HUDEP-2 (cell line): ENCODE data around the gene CDH22.

Source experiments
- DNase-seq, 76 experiments: peaks; one replicate each; lab custom pipeline; 2025; ENCODE audit not compliant: unreplicated experiment in 76 of 76; lab: John Stamatoyannopoulos, UW

CDH22 gene

DNA sequence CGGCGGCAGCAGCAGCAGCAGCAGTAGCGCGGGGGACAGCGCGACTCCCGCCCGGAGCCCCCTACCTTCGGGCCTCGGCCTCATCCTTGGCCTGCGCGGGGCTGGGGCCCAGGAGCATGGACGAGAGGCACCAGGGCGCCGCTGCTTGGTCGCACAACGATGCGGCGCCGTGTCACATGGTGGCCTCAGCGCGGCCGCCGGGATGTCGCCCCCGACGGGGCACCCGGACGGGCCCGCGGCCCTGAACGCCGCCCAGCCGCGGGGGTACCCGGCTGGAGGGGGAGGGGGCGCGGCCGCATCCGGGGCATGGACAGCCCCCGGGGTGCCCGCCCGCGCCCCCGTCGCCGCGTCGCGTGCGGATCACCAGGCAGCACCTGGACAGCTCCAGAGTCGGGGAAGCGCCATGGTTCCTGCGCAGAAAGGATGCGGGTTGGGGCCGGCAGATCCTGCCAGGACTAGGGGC is 57.1 kb downstream of the CDH22 start:
- no peak for DNase-seq

DNA sequence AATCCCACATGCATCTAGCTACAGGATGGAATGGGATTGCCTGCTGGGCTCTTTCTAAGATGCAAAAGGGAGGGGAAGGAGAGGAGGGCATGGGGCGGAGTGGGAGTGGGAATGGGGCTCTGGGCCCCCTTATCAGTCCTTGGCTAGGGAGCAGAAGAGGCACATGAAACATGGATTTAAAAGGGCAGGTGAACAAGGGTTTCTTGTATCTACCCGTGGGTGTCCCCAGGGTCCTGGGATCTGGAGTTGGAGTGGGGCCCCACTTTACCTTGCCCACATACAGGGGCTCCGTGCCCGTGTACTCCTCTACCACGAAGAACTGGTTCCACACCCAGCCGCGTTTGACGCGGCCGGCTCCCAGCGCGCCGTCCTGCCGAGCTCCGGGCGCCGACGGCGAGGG is 57.5 kb downstream of the CDH22 start:
- no peak for DNase-seq

DNA sequence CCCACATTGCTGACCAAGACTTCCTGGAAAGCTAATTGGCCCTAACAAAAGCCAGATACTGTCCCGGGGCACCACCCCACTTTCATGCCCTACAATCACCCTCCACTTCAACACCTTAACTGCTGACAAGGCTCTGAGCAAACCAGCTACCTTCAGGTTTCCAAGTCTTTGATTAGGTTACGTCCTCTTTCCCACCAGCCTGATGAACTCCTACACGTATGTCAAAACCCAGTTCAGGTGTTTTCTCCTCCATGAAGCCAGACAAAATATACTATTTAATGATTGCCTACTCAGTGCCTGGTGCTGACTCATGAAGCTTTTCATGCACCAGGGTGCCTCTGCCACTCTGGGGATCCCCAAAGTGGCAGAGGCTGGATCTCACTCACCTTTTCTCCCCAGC is 58.6 kb downstream of the CDH22 start:
- no peak for DNase-seq

DNA sequence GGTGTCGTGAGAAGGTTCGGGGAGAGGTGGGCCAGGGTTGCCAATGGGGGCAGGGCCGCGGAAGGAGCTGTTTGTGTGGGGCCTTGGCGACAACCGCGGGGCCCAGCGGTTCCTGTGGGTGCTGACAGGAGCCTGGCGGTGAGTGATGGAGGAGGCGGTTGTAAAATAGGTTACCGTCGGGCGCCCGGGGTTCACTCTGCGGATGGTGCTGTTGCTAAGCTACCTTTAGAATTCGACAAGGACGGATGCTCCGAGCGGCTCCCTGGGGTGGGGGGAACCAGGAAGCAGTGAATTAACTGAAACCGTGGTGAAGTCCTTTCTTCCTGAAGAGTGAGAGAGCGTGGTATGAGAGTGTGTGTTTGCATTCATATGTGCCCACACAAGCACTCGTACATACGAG is 61.7 kb downstream of the CDH22 start:
- no peak for DNase-seq

DNA sequence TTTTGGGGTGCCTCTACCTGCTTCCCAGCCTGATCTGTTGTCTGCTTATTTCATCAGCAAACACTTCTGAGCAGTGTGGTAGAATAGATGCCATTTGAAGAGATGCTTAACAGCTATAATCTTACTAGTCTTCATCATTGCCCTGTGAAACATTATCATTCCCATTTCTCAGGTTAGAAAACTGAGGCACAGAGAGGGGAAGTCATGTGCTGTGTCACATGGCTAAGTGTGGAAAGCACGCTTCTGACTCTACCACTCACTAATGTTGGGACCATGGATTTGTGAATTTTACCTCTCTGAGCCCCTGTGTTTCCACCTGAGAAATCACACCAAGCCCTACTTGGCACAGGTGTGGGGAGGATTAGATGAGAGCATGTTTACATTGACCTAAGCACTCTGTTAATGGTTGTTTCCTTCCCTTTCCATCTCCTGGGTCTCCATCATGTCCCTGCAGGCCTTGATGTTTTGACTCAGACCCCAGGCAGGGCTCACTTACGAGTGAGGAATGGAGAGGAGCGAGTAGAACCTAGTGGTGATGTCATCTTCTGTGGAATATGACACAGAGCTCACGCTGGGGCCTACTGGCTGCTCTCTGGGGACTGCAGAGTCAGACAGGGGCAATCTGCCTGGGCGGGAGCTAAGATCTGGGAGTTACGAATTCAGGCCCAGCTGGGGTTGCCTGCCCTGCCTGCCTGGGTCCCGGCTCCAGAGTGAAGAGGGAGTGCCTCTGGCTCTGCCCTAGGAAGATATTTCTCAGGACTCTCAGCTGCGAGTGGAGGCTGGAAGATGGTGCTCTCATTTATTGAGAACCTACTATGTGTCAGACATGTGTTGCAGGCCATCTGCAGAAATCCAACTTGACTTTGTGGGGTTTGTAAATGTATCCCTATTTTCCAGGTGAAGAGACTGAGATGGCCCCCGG is 64.3 kb downstream of the CDH22 start:
- no peak for DNase-seq

DNA sequence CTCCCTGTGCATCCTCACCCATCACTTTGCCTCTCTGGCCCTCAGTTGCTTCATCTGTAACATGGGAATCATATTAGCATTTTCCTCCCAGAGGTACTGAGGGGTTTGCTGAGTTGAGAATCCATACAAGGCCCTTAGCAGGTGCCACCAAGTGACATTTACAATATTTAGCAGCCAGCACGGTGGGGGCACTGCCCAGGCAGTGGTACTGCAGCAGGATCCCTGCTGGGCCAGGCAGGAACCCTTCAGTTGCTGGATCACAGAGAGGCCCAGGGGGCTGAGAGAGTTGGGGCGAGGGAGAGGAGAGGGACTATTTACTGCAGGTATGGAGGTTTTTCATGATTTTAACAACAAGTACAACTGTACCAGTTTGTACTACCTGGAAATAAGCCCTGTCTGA is 65.9 kb downstream of the CDH22 start:
- DNase-seq, result no peak

DNA sequence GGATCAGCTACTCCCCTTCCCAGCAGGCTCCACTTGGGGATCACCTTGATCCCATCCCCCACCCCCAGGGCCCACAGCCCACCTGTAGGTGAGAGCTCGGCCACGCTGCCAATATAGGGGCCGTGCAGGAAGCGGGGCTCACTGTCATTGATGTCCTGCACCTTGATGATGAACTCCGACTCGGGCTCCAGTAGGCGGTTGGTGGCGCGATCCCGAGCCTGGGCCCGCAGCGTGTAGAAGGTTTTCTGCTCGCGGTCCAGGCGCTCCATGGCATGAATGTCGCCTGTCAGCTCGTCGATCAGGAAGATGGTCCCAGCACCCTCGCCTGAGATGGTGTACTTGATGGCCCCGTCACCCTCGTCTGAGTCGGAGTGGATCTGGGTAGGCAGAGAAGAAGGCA is 67.4 kb downstream of the CDH22 start:
- no peak for DNase-seq

DNA sequence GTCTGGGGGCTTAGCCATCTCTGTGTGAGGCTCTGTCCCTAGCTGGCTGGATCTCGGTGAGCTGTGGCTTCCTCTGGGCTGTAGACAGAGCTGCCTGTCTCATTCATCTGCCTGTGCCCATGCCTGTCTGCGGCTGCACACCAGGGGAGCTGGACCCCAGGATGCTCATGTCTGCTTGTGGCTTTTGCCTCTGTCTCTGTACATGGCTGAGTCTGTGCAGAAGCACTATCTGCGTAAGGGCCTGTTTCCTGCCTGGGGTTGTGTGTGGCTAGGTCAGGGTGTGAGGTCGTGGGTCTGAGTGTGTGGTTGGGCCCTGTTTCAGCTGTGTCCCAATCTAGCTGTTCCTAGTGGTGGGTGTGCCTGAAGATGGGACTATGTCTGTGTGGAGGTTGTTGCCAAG is 68.2 kb downstream of the CDH22 start:
- no peak for DNase-seq

DNA sequence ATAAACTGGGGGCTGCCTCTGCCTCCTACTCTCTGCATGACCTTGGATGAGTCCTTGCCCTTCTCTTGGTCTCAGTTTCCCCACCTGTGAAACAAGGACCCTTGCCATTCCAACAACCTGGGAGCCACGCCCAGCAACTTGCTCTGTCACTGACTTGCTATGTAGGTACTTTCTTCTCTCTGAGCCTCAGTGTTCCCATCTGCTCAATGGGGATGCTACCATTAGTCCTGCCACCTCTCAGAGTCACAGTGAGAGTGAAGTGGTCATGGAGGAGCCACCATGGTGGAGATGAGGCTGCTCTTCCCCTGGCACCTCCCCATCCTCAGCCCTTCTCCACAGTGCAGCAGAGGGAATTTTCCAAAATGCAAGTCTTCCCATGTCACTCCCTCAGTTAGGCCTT is 70.6 kb downstream of the CDH22 start:
- DNase-seq, result no peak

DNA sequence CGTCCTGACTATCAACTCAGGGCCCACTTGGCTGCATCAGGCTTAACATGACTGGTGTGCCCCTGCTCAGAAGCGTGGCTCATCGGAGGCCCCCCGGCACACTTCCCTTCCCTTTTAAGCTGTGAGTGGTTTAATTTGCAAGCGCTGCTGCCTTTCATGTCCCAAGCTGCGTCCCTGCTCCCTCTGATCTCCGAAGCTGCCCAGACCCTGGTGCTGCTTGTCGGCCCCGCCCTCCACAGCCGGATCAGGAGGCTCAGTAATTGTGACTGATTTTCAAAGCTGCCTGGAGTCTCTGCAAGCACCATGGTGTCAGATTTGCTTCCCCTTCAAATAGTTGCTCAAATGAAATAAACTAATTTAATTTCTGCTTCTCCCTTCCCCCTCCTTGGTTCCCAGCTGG is 71.1 kb downstream of the CDH22 start:
- no peak for DNase-seq

DNA sequence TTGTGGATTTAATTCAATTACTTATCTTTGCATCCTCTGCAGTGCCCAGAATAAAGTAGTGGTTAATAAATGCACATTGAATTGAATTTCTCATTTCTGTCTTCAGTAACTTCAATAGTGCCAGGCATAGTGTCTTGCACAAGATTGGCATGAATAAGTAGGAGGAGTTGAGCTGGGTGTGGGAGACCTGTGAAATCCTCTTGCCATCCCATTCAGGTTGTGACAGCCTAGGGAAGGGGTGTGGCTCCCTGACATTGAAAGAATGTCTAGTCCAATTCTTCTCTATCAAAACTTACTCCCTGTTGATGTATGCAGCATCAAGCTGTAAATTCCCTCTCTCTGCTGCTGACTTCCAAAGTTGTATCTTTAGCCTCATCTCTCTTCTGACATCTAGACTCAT is 73.2 kb downstream of the CDH22 start:
- no peak for DNase-seq

DNA sequence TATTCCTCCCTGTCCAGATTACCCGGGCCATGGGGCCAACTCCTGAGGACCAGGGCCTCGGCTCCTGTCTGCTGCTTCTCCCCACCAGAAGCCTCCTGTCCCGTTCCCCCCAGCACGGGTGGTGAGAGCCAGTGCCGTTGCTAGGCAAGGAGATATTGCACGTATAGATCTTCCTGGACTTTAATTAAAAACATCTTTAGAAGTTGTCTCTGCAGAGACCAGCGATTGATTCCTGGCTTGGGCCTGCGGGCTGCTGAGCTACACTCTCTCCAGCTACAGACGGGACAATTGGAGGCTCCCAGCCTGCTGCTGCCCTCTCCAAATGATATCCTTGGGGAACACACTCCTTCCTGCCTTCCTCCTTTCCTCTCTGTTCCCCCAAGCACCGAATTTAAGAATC is 74.6 kb downstream of the CDH22 start:
- no peak for DNase-seq

DNA sequence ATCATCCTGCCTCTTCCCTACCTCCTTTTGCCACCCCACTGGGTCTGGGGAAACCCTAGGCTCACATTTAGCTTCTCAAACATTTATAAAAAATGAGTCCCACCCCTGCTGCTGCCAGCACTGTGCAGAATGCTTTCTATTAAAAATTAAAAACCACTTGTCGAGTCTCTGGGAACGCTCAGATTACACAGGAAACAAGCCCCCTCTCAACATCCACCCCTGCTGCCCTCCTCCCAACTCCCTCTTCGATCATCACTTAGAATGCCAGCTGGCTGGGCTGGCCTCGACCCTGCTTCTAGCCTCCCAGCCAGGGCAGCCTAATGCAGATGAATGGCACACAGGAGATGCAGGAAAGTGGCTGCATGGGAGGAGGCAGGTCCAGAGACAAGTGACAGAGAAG is 75.8 kb downstream of the CDH22 start:
- no peak for DNase-seq

DNA sequence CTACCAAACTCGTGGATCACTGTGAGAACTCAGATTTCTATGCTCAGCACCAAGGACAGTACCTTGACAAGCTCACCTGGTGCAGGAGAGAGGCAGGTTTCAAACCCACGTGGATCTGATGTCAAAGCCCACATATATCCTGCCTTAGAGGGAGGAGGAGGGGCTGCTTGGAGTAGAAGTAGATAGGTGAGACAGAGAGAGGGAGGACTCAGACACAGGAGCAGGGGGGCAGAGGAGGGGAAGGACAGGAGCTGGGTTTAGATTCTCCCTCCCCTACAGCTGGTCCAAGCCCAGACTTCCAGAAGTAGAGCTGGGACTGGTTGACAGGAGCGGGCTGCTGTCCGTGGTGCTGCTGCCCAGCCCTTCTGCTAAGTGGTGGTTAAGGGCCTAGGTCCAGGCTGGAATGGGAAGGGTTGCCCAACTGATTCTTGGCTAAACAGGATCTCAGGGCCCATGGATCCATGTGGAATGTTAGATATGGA is 77.5 kb downstream of the CDH22 start:
- peak in 5 of 76 experiments; percentile 4 to 9 (median 7) for DNase-seq

DNA sequence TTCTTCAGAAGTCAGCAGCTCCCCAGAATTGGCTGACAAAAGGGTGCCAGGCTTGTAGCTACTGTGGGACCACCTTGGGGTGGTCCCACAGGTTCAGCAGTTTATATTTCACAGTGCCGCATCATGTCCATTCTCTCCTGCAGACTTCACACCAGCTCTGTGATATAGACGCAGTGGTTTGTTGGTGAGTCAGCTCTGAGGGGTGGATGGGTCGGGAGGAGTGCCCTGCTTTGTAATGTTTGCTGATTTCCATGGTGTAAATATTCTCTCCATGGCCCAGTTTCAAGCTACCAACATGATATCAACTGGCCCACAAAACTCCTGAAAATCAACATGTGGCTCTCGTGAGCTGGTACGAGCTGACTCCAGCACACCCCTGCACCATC is 78.2 kb downstream of the CDH22 start:
- DNase-seq, result no peak

DNA sequence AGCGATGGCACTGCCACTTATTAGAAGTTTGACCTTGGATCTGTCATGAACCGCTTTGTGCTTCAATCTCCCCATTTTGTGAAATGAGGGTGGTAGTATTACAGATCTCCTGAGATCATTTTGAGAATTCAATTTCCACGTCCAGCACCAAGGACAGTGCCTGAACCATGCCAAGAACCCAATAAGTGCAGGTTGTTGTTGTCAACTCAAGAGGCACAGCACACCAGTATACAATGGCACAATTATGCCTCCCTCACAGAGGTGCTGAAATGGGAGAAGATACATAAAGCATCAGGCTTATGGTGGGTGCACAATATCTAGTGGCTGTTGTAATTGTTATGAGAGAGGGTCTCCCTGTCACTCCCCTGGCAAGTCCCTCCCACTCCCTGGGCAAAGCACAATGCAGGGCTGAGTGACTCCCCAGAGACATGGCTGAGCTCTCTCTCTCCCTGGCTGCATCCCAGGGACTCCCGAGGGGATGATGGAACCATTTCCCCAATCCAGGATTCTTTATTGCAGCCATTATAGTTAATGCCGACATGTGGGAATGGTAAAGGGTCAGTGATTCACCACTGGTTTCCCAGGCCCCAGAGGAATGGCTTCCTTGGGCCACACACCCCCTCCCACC is 78.7 kb downstream of the CDH22 start:
- DNase-seq, result no peak

DNA sequence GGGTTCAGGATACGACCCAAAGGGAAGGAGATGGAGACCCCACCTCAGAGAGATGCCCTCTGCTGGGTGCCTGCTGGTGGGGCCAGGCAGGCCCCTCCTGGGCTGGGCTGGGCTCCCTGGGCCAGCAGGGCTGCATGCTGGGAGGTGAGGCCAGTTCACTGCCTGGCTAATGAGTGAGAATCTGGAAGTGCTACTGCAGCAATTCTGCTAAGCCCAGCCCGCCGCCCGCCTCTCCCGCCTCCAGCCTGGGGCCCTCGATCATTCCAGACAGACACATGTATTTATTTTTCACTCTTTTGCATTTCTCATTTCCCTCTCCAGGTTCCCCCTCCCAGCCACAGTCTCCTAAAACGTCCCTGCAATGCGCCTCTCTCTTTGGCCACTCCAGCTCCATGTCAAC is 79.6 kb downstream of the CDH22 start:
- DNase-seq, result no peak

DNA sequence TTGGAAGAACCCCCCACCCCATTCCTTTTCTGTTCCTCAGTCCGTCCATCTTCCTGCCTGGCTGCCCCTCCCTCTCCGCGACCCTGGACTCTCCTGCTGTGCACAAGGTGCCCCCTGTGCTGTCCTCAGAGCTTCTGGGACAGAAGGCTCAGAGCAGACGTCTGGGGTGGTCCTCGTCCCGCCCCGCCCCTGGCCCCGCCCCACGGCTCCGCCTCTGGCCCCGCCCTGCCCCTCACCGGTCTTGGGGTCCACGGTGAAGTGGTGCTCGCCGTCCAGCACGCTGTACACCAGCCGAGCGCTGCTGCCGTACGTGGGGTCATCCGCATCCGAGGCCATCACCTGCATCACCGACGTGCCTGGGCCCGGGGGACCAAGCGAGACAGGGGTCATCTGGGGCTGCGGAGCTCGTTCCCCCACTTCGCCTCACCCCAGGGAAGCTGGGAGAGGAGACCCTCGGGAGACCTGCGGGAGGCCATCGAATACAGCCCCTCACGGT is 81.0 kb downstream of the CDH22 start:
- no peak for DNase-seq

DNA sequence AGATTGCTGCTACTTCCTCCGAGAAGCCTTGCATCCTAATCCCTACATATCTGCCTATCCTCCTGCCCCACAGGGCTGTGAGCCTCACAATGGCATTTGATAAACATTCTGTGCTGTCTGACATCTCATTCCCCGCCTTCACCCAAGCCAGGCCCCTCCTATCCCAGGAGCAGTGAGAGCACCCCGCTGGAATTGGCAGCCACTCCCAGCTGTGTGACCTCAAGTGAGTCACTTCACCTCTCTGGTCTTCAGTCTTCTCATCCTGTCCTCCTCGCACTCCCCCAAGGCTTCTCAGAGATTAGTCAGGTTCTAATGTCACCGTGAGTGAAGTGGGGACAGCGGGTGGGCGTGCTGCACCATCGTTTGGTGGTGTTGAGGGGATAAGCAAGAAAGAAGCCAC is 81.7 kb downstream of the CDH22 start:
- DNase-seq, result no peak

DNA sequence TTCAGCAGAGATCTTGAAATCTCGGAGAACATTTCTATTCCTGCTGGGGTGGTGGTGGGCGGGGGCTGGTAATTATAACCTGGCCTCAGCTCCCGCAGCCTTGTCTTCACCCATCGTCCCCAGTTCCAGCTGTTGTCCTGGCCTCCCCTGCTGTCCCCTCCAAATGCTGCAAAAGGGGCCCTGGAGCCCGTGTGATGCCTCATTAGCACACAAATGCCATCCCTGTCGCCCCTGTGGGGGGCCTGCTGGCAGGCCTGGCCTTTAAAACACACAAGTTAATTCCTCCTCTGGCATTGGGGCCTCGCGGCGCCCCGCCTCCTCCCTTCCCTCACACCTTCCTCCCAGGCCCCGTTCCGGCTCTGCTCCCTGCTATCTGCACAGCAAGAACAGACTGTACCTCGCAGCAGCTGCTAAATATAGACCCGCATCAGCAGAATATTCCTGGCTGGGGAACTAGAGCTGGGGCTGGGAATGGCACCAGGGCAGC is 85.7 kb downstream of the CDH22 start:
- no peak for DNase-seq

DNA sequence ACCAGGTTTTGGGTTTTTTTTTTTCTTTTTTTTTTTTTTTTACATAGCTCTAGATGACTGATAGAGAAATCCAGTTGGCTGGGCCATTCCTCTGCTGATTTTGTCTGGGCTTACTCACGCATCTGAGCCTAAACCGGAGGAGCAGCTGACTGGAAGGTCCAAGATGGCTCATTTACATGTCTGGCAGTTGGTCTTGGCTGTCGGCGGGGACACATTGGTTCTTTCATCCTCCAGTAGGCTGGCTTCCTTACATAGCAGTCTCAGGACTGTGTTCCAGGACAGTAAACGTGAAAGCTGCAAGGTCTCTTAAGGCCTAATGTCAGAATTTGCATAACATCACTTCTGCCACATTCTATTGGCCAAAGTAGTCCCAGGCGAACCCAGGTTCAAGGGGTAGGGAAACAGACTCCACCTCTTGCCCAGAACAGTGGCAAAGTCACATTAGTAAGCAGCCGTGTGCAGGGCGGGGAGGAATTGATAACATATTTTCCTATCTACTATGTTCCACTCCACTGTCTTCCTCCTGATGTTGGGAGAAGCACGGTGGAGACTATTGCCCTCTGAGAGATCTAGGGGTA is 87.0 kb downstream of the CDH22 start:
- no peak for DNase-seq
